Measurements from ENCODE around the gene MAP1LC3C. TPM values are rescaled to one million over a fixed set of nuclear protein-coding genes. Genes with fewer than 3 reads are reported as not detected.

MAP1LC3C gene
- total RNA-seq (2014; rRNA removed; shearing (Covaris generic)): 0.29 TPM in 1 of 2 replicates, not detected in the other
- 3.8 TPM in 1 of 2 replicates, not detected in the other for polyA plus RNA-seq (2014; cell fraction: nucleus; rRNA removed)

- no peak for DNase-seq (ENCODE audit: extremely low read depth, low read depth)
Observed at GRCh38 chr1:241999026-241999425, at the start of gene MAP1LC3C. TSS of gene MAP1LC3C (minus strand) at chr1:241999098. CDS start at chr1:241999008, 90 bp downstream.

- no peak for DNase-seq (ENCODE audit: extremely low read depth, low read depth)
Observed at GRCh38 chr1:242043165-242043564, 44.3 kb upstream of the MAP1LC3C start.

GRCh38 chr1:242034392-242034791 is 35.5 kb upstream of the MAP1LC3C start:
- DNase-seq (ENCODE audit: extremely low read depth, low read depth): no peak

- no peak for DNase-seq (ENCODE audit: extremely low read depth, low read depth)
Observed at GRCh38 chr1:242033447-242033846, 34.5 kb upstream of the MAP1LC3C start.

- DNase-seq (ENCODE audit: extremely low read depth, low read depth): no peak
Observed at GRCh38 chr1:242030071-242030470, 31.2 kb upstream of the MAP1LC3C start.

- DNase-seq (ENCODE audit: extremely low read depth, low read depth): no peak
Observed at GRCh38 chr1:242025681-242026080, 26.8 kb upstream of the MAP1LC3C start.

- no peak for DNase-seq (ENCODE audit: extremely low read depth, low read depth)
Observed at GRCh38 chr1:242023805-242024204, 24.9 kb upstream of the MAP1LC3C start.

GRCh38 chr1:242019018-242019417 is 20.1 kb upstream of the MAP1LC3C start:
- DNase-seq (ENCODE audit: extremely low read depth, low read depth): no peak

- DNase-seq (ENCODE audit: extremely low read depth, low read depth): peak; percentile 81
Observed at GRCh38 chr1:242017580-242018233, 18.8 kb upstream of the MAP1LC3C start.

- DNase-seq (ENCODE audit: extremely low read depth, low read depth): no peak
Observed at GRCh38 chr1:242016479-242016878, 17.6 kb upstream of the MAP1LC3C start.

- DNase-seq (ENCODE audit: extremely low read depth, low read depth): no peak
Observed at GRCh38 chr1:242011894-242012660, 13.2 kb upstream of the MAP1LC3C start.

GRCh38 chr1:242008826-242009495 is 10.1 kb upstream of the MAP1LC3C start:
- no peak for DNase-seq (ENCODE audit: extremely low read depth, low read depth)

GRCh38 chr1:242006976-242007375 is 8.1 kb upstream of the MAP1LC3C start:
- no peak for DNase-seq (ENCODE audit: extremely low read depth, low read depth)

GRCh38 chr1:242005866-242006535 is 7.1 kb upstream of the MAP1LC3C start:
- no peak for DNase-seq (ENCODE audit: extremely low read depth, low read depth)

- no peak for DNase-seq (ENCODE audit: extremely low read depth, low read depth)
Observed at GRCh38 chr1:242004751-242005495, 6.0 kb upstream of the MAP1LC3C start.

GRCh38 chr1:242002510-242002909 is 3.6 kb upstream of the MAP1LC3C start:
- DNase-seq (ENCODE audit: extremely low read depth, low read depth): no peak

- DNase-seq (ENCODE audit: extremely low read depth, low read depth): no peak
Observed at GRCh38 chr1:242002072-242002471, 3.2 kb upstream of the MAP1LC3C start.

GRCh38 chr1:242000434-242000833 is 1.5 kb upstream of the MAP1LC3C start:
- no peak for DNase-seq (ENCODE audit: extremely low read depth, low read depth)

- peak; percentile 78 for DNase-seq (ENCODE audit: extremely low read depth, low read depth)
Observed at GRCh38 chr1:241998412-241998921, 431 bp downstream of the MAP1LC3C start.
